NCI-H146 treated with DMSO at 0.1 percent for 48 hours (cell line): Measurements from ENCODE around the gene SELENOM.
"Not testable (repeated sequence)": the region's sequence is repeated elsewhere in the genome, so short reads cannot be mapped to it uniquely, and the experiment has no call there.

Experiments
- DNase-seq: peaks from one replicate; lab custom pipeline; 2025; ENCODE audit not compliant: unreplicated experiment; lab: John Stamatoyannopoulos, UW

The SELENOM gene

DNA sequence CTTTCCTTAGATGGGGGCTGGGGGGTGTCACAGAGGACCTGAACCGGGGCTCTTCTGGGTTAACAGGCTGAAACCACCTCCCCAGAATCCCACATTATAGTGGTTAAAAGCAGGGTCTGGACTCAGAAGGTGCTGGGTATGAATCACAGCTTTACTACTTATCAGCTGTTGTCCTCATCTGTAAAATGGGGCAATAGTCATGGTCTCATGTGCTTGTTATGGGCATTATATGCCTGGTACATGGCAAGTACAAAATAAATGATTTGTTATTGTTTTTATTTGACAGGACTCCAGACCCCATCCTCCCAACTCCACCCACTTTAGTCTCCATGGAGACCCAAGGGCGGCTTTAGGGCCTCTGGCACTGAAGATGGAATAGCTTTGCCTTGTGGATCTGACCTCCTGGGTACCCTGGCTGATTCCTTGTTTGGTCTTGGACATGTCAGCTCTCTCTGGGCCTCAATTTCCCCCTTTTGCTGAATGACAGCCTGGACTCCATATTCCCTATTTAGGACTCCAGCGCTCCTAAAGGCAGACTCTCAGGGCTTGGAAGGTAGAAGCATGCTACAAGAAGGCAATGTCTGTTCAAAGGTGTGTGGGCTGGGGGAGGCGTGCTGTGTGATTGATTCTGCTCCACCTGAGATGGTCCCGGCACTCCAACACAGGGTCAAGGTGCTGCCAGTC is 27.1 kb downstream of the SELENOM start:
- no peak for DNase-seq

GRCh38 chr22:31079095-31079642 is 28.2 kb downstream of the SELENOM start:
- no peak for DNase-seq

DNA sequence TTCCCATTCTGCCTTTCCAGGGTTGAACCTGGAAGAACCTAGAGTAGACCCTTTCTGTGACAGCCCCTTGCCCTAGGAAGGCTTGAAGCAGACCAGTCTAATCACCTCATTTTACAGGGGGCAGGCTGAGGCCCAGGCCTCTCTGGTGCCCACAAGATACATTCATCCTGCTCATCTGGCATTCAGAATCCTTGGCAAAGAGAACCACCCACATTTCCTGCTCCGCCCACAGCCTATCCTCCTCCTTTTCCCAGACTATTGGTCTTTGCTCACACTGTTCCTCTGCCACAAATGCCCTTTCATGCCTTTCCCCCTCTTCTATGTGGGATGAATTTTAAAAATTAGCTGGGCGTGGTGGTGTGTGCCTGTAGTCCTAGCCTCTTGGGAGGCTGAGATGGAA is 29.0 kb downstream of the SELENOM start:
- DNase-seq = not testable (repeated sequence)

DNA sequence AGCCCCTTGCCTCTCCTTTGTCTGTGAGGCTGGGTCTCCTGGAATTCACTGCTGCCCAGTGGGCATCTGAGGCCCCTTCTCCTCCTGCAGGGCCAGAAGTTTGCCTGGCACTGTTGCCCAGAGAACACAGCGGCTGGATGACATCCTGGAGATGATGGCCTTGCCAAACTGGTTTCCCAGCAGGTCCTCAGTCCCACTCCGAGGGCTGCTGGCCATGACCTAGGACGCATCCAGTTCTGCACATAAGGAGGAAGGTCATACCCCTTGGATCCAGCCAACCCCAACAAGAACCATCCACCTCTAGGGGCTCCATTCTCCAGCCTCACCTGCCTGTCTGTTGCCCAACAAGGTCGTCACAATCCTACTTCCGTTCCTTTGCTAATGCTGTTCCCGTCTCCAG is 29.7 kb downstream of the SELENOM start:
- no peak for DNase-seq

DNA sequence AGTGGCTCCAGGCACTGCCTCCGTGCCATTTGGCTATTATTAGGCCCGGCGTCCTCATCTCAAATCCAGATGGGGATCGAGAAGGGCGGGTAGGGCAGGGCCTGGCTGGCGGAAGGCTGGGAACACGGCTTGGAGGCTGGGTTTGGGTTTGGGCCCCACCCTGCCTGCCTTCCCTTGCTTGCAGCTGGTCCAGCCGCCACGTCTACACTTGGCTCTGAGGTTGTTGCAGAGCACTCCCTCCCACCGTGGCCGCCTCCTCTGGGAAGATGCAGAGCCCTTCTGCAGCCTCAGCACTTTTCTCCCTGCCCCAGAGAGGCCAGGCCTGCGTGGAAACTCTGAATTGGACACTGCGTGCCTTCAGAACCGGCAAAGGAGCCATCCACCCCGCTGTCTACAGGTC is 31.4 kb downstream of the SELENOM start:
- no peak for DNase-seq

DNA sequence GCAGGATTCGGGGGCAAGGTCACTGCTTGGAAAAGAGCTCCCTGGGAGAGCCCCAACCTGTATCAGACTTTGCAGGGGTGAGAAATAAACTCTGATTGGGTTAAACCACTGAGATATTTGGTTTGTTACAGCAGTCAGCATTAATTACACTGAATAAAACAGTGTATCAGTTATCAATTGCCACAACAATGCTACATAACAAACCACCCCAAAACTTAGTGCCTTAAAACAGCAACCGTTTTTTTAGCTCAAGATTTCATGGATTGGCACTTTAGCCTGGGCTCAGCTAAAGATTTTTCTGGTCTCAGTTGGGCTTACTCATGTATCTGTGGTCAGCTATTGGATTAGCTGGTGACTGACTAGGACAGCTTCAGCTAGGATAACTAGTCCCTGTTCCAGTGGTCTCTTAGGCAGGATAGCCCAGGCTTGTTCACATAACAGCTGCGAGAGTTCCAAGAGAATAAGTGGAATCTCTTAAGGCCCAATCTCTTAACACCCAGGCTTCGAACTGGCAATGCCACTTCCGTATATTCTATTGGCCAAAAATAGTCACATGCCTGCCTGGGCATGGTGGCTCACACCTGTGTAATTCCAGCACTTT is 33.7 kb downstream of the SELENOM start:
- not testable (repeated sequence) for DNase-seq

DNA sequence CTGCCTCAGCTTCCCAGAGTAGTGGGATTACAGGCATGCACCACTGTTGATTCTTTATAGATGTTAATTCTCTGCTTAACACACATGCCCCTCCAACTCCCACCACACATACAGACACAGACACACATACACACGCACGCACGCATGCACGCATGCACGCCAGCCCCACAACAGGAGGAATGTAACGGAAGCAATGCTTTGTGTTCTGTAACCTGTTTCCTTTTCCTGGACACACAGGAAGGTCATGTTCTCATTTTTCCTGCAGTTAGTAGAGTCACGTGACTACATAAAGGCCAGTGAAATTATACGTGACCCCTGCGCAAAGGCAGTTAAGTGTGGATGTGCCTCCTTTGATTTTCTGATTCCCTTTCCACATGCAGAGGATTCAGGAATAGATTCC is 34.2 kb downstream of the SELENOM start:
- DNase-seq = not testable (repeated sequence)

DNA sequence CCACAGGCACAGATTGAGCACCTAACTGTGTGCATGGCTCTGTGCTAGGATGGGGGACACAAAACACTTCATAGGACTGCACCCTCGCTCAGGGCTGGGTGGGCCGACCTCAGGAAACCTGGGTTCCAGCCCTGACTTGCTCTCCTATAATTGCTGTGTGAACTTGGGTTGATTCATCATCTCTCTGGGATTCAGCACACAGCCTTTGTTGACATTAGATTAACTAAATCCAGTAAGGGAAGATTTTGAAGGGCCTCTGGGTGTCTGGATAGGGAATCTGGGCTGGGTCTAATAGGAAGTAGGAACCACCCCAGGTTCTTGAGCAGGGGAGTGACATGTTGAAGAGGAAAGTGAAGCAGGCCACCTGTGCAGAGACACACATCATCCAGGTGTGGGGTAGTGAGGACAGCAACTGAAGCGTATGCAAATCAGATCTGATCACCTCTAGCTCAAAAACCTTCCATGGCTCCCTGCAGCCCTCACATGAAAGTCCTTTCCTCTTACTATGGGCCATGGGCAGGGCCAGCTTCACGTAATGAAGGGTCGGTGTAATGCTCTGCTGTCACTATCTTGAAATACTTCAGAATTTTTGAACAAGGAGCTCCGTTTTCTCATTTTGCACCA is 37.6 kb downstream of the SELENOM start:
- not testable (repeated sequence) for DNase-seq

DNA sequence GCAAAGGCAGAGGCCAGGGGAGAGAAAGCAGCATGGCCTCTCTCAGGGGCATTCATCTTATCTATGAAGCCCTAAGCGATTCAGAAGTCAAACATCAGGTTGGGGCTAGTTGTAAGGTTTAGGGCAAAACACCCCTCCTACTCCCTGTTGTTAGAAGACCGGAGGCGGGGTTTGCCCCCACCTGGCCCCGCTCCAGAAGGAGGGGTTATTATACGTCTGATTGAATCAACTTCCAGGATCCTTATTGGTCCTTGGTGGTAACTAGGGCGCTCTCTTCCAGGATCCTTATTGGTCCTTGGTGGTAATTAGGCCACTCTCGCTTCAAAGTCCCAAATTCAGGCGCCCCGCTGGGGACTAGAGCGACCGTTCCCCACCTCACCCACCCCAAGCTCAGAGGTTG is 38.4 kb downstream of the SELENOM start:
- DNase-seq = no peak

GRCh38 chr22:31064369-31064768 is 43.0 kb downstream of the SELENOM start:
- no peak for DNase-seq

DNA sequence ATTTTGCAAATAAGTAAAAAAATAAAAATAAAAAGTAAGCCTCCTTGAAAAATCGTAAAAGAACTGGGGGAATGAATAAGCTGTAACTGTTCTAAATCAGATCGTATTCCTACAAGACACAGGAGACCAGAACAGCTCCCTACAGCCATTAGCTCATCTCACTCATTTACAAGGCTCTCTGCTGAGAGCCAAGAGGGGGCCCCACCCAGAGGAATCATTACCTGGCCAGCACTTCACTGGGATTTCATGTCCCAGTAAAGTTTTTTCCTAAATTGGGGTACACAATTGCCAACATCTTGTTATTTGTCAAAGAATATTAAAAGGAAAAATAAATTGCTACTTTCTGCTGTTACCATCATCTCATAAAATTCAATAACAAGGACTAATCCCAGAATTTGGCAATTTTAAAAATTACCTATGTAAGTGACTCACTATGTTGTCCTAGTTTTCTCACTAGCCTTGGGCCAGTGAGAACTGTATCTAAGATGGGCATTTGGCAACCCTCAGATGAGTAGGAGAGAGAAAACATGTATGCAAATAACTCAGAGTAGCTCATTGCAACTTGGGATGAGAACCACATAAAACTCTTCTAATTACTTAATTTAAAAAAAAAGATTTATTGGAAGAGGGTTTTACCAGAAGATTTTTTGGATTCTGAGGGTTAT is 44.7 kb downstream of the SELENOM start:
- no peak for DNase-seq

DNA sequence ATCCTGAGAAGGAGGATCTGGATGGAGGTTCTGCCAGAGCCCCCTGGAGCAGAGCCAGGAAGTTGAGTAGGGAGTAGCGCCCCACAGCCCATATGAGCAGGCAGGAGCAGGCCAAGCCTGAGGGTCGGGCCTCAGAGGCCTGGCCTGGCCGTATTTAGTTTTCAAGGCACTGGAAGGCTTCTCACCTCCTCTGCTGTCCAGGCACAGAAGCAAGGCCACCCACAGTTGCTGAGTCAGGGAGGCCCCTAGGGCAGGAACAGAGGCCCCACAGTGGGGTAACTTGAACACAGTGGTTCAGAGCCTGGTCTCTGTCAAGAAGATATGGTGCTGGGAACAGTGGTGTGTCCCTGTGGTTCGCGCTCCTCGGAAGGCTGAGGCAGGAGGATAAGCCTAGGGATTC is 47.7 kb downstream of the SELENOM start:
- not testable (repeated sequence) for DNase-seq

DNA sequence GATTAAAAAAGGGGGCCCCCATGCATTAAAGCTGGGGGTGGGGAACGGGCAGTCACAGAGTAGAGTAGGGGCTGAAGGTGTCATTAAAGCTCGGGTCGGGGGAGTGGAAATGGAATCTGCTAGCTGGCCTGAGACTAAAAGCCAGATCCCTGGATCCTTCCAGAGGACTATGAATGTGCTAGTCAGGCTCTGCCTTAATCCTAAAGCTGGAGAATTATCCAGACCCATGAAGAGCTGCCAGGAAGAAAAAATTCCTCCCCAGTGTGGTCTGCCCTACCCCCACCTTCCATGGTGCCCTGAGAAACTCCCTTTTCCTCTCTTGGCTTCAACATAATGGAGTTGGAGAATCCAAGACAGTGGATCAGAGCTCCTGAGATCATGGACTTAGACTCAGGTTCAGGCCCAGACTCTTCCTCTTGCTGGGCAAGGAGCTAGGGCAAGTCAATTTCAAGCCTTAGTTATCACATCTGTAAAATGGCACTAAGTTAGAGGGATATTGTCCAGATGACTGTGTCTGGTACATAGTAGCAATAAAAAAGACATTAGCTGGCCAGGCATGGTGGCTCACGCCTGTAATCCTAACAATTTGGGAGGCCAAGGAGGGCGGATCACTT is 50.3 kb downstream of the SELENOM start:
- DNase-seq = no peak

DNA sequence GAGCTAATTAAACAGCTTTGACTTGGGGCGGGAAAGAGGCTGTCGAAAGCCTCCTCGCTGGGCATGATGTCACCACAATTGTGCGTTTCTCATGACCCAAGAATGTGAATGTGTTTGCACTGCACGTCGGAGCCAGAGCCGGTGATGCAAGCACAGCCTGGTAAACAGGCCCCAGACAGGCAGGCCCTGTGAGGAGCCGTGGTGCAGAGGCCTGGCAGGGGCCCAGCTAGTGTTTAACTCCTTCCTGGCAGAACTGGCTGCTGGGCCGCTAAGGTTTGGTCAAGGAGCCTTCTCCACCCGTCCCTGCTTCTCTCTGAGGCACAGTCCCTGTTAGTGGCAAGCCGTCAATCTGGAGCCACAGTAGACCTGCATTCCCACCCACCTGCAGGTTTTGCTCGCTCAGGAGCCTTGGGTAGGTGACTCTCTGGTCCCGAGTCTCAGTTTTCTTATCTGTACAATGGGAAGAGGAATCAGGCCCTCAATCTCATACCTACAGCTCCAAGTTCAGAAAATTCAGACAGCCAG is 51.7 kb downstream of the SELENOM start:
- no peak for DNase-seq

GRCh38 chr22:31055117-31055634 is 52.2 kb downstream of the SELENOM start:
- no peak for DNase-seq
